ENCODE results near the gene KLF6.

KLF6 gene

DNA sequence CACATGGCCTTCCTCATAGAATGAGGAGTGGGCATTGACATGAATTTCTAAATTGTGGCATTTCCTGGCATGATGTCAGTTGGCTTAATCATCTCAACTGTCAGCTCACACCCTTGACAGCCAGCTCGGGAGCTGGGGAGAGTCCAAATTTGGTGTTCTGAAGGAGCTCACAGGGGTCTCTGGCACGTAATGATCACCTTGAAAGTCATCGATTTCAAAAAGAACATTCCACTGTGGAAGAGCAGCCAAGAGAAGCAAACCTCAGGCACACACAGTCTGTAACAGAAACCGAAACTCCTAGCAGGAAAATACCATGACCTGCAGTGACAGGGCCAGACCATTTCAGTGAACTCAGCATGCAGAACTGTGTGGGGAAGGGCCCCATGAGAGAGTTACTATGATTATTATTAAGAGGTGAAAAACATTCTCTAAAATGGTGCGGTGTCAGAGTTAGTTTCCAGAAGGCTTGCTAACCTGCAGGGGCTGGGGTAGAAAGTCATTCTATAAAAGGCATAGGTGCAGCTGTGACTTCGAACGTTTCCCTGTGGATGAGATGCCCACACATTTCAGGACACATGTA, 26.4 kb upstream of the KLF6 start:
- H3K27ac ChIP-seq (ENCODE audit: low read length) = no peak overlapping the region
- DNase-seq (ENCODE audit: low read depth, low spot score) = no peak
- no peak overlapping the region for H3K4me3 ChIP-seq (ENCODE audit: low read length)
- WGBS (ENCODE audit: insufficient coverage, insufficient read length) = no CpG with 5 or more reads among the region's 7 CpGs
- H3K27me3 ChIP-seq (ENCODE audit: control insufficient read depth, insufficient read depth, low read length) = no peaks in the 10 kb centered on the region
- no peaks in the 10 kb centered on the region for H3K9me3 ChIP-seq (ENCODE audit: control insufficient read depth, insufficient read depth, low read length)
- no peaks in the 10 kb centered on the region for H3K4me1 ChIP-seq (ENCODE audit: control insufficient read depth, insufficient read depth, low read length)
- no peaks in the 10 kb centered on the region for H3K36me3 ChIP-seq (ENCODE audit: control insufficient read depth, insufficient read depth, low read length)

DNA sequence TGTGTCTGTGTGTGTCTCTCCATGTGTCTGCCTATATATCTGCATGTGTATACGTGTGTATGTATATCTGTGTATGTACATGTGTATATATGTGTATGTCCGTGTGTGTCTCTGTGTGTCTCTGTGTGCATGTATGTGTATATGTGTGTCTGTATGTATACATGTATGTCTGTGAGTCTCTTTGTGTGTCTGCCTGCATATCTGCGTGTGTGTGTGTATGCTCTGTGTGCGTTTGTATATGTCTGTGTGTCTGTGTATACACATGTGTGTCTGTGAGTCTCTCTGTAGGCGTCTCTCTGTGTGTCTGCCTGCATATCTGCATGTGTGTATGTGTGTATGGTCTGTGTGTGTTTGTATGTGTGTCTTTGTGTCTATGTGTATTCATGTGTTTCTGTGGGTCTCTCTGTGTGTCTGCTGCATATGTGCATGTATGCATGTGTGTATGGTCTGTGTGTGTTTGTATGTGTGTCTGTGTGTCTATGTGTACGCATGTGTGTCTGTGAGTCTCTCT, 23.7 kb upstream of the KLF6 start:
- H3K27me3 ChIP-seq (ENCODE audit: control insufficient read depth, insufficient read depth, low read length) = no peaks in the 10 kb centered on the region
- no peaks in the 10 kb centered on the region for H3K4me1 ChIP-seq (ENCODE audit: control insufficient read depth, insufficient read depth, low read length)
- no peak overlapping the region for H3K4me3 ChIP-seq (ENCODE audit: low read length)
- H3K9me3 ChIP-seq (ENCODE audit: control insufficient read depth, insufficient read depth, low read length) = no peaks in the 10 kb centered on the region
- WGBS (ENCODE audit: insufficient coverage, insufficient read length) = no CpG with 5 or more reads among the region's 6 CpGs
- no peak overlapping the region for H3K27ac ChIP-seq (ENCODE audit: low read length)
- H3K36me3 ChIP-seq (ENCODE audit: control insufficient read depth, insufficient read depth, low read length) = no peaks in the 10 kb centered on the region
- DNase-seq (ENCODE audit: low read depth, low spot score) = no peak

DNA sequence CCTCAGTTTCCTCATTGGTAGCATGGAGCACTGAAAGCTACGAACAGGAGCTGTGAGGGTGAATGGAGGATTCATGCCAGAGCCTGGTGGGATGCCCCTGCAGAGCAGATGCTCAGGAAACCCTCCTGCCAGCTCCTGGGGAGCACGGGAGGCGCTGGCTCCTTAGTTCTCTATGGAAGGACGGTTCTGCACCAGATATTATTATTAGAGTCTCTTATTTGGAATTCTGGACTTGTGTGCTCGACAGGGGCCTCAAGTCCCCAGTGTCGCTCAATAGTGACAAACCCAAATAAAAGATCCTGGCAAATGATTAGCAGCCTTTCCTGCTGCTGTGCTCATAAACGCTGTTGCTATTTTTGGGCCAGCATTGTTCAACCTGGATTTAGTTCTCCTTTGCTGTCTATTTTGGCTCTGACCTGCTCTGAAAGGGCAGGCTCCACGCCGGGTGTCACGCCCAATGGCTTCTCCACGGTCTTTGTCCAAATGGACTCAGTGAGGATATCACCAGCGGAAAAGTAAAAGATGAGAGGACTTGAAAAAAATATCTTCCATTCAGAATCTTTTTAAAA, 23.0 kb upstream of the KLF6 start:
- no peaks in the 10 kb centered on the region for H3K27me3 ChIP-seq (ENCODE audit: control insufficient read depth, insufficient read depth, low read length)
- no peak overlapping the region for H3K4me3 ChIP-seq (ENCODE audit: low read length)
- DNase-seq (ENCODE audit: low read depth, low spot score) = no peak
- no peak overlapping the region for H3K27ac ChIP-seq (ENCODE audit: low read length)
- H3K4me1 ChIP-seq (ENCODE audit: control insufficient read depth, insufficient read depth, low read length) = no peaks in the 10 kb centered on the region
- no CpG with 5 or more reads among the region's 12 CpGs for WGBS (ENCODE audit: insufficient coverage, insufficient read length)
- H3K36me3 ChIP-seq (ENCODE audit: control insufficient read depth, insufficient read depth, low read length) = no peaks in the 10 kb centered on the region
- no peaks in the 10 kb centered on the region for H3K9me3 ChIP-seq (ENCODE audit: control insufficient read depth, insufficient read depth, low read length)

DNA sequence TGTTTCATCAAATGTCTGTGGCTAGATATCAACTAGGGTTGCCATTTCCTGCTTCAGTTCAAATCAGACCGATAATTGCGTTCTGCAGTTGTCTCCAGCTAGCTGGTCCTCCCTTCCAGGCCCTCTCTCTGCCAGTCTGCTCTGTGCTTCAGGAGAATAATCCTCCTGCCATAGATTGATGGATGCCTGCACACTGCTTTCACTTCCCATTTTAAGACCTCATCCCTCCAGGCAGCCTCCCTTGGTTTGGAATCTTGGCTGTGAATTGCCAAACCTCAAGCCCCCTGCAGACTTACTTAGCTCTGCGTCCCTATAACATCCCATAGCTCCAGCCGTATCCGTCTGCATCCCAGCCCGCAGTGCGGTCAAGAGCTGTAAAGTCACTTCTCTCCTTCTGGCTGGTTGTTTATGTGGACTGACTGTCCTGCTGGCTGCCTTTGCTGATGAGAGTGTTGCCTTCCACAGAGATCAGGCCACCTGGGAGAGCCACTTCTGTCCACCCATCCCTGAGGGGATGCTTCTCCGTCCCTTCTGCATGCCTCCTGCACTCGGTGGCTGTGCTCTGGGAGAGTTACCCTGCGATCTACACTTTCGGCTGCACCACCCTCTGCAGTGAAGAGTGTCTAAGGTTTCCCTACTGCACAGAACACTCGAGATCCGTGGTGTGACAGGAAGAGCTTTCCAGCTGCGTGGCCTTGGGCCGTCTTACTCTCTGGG, 22.4 kb upstream of the KLF6 start:
- Histone ChIP-seq H3K27ac (ENCODE audit: low read length) (no peak overlapping the region), H3K4me3 (ENCODE audit: low read length) (no peak overlapping the region), H3K9me3 (ENCODE audit: control insufficient read depth, insufficient read depth, low read length) (no peaks in the 10 kb centered on the region), H3K4me1 (ENCODE audit: control insufficient read depth, insufficient read depth, low read length) (no peaks in the 10 kb centered on the region), H3K27me3 (ENCODE audit: control insufficient read depth, insufficient read depth, low read length) (no peaks in the 10 kb centered on the region), H3K36me3 (ENCODE audit: control insufficient read depth, insufficient read depth, low read length) (no peaks in the 10 kb centered on the region)
- DNase-seq (ENCODE audit: low read depth, low spot score) = no peak
- WGBS (ENCODE audit: insufficient coverage, insufficient read length) = no CpG with 5 or more reads among the region's 15 CpGs

DNA sequence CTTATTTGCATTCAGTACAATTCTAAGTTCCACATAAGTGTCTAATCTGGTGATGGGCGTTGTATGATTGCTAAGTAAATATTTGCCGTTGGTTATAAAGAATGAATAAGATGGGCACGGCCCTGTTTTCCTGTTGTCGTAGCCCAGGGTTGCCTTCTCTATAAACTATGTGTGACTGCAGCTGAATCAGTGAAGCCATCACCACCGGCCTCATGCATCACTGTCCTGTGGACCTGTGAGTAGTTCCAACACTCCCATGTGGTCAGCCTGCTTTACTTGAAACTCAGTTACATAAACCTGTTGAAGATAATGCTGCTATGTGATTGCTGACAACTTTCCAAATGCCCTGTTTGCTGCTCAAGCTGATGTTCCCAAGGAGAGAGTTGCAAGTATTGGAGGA, 21.6 kb upstream of the KLF6 start:
- no peak for DNase-seq (ENCODE audit: low read depth, low spot score)
- H3K36me3 ChIP-seq (ENCODE audit: control insufficient read depth, insufficient read depth, low read length) = no peaks in the 10 kb centered on the region
- no peaks in the 10 kb centered on the region for H3K9me3 ChIP-seq (ENCODE audit: control insufficient read depth, insufficient read depth, low read length)
- H3K27ac ChIP-seq (ENCODE audit: low read length) = no peak overlapping the region
- WGBS (ENCODE audit: insufficient coverage, insufficient read length) = no CpG with 5 or more reads among the region's 5 CpGs
- no peaks in the 10 kb centered on the region for H3K27me3 ChIP-seq (ENCODE audit: control insufficient read depth, insufficient read depth, low read length)
- H3K4me1 ChIP-seq (ENCODE audit: control insufficient read depth, insufficient read depth, low read length) = no peaks in the 10 kb centered on the region
- H3K4me3 ChIP-seq (ENCODE audit: low read length) = no peak overlapping the region

DNA sequence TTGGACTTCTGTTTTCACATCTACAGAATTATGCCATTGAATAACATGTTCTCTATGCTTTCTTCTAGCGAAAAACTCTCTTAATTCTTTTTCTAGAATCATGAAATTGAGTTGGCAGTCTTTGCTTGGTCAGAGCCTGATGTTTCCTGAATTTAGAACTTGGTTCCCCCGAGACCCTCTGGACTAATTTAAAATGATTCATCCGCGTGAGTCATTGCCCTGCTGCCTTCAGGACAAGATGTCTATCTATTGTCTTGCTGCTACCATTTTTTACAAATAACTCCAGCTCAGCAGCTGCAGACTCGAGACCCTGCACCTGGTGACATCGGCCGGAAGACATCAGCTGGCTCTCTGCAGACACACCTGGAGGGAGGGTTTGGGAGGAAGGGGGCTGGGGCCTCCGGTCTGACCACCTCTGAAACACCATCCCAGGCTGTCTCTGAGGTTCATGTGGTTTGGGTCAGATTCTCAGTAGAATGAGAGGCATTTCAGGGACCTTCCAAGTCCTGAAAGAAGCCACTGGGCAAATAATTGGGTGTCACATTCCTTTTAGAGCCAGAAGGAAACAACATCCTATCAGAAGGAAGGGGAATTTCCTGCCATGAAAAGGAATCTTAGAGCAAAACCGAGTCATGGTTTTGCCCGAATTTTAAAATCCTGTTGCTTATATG, 20.9 kb upstream of the KLF6 start:
- no peak for DNase-seq (ENCODE audit: low read depth, low spot score)
- Histone ChIP-seq H3K4me3 (ENCODE audit: low read length) (no peak overlapping the region), H3K27ac (ENCODE audit: low read length) (no peak overlapping the region), H3K9me3 (ENCODE audit: control insufficient read depth, insufficient read depth, low read length) (no peaks in the 10 kb centered on the region), H3K36me3 (ENCODE audit: control insufficient read depth, insufficient read depth, low read length) (no peaks in the 10 kb centered on the region), H3K27me3 (ENCODE audit: control insufficient read depth, insufficient read depth, low read length) (no peaks in the 10 kb centered on the region), H3K4me1 (ENCODE audit: control insufficient read depth, insufficient read depth, low read length) (no peaks in the 10 kb centered on the region)
- no CpG with 5 or more reads among the region's 10 CpGs for WGBS (ENCODE audit: insufficient coverage, insufficient read length)

DNA sequence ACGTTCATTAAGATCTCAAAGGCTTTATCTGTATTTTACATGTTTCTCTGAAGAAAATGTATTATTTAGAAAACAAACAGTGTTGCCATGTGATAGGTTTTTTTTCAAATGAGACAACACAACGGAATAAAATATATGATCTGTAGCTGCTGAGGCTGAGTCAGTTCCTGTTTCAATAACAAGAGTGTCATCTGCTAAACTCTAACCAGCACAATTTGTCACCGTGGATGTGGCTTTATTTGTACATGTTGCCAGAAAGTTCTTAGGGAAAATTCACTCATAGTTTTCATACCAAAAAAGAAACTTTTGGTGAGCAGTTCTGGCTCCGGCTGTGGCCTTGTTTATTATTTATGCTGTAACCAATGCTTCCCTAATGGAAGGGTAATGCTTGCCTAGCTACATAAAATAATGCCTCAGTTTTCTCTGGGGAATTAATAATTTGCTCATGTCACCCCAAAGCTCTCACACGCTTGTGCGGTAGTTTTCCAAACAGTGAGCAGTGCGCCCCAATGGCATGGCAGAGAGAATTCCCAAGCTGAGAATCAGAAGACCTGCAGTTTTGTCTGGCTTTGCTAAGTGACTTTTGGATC, 20.3 kb upstream of the KLF6 start:
- DNase-seq (ENCODE audit: low read depth, low spot score) = no peak
- H3K9me3 ChIP-seq (ENCODE audit: control insufficient read depth, insufficient read depth, low read length) = no peaks in the 10 kb centered on the region
- H3K27ac ChIP-seq (ENCODE audit: low read length) = no peak overlapping the region
- no peaks in the 10 kb centered on the region for H3K4me1 ChIP-seq (ENCODE audit: control insufficient read depth, insufficient read depth, low read length)
- H3K36me3 ChIP-seq (ENCODE audit: control insufficient read depth, insufficient read depth, low read length) = no peaks in the 10 kb centered on the region
- H3K27me3 ChIP-seq (ENCODE audit: control insufficient read depth, insufficient read depth, low read length) = no peaks in the 10 kb centered on the region
- no CpG with 5 or more reads among the region's 7 CpGs for WGBS (ENCODE audit: insufficient coverage, insufficient read length)
- no peak overlapping the region for H3K4me3 ChIP-seq (ENCODE audit: low read length)

DNA sequence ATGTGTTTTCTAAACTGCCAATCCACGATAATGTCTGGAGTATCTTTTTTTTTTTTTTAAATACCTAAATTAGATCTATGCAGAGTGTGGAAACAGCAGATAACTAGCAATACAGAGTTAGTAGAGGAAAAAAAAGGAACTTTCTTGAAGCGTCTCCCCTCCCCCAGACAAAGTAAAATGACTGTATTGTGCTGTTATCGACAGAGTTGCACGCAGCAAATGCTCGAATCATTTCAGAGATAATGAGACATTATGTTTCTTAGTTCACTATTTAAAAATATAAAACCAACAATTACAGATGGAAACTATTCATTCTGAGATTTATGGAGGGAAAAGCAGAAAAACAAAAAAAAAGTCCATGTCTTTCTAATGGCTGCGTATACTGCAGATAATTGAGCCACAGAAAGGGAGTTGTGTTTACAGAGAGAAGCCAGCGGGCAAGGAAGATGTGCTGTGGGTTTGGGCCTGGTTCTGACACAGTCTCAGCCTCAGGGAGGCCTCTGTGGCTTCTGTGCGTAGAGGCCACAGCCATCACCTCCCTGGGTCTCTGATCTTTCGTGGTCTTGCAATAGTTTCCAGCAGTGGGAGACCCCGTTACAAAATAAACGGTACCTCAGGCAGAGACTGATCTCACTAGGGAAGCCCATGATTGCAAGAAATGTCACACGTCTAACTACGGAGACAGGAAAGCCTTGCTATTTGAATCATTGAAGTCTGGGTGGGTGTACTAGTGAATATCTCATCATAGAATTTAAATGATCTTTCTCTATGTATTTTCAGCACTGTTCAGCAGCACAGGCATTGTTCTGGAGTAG, 19.1 kb upstream of the KLF6 start:
- Histone ChIP-seq H3K4me1 (ENCODE audit: control insufficient read depth, insufficient read depth, low read length) (no peaks in the 10 kb centered on the region), H3K27ac (ENCODE audit: low read length) (no peak overlapping the region), H3K4me3 (ENCODE audit: low read length) (no peak overlapping the region), H3K9me3 (ENCODE audit: control insufficient read depth, insufficient read depth, low read length) (no peaks in the 10 kb centered on the region), H3K27me3 (ENCODE audit: control insufficient read depth, insufficient read depth, low read length) (no peaks in the 10 kb centered on the region), H3K36me3 (ENCODE audit: control insufficient read depth, insufficient read depth, low read length) (no peaks in the 10 kb centered on the region)
- WGBS (ENCODE audit: insufficient coverage, insufficient read length) = no CpG with 5 or more reads among the region's 13 CpGs
- no peak for DNase-seq (ENCODE audit: low read depth, low spot score)

DNA sequence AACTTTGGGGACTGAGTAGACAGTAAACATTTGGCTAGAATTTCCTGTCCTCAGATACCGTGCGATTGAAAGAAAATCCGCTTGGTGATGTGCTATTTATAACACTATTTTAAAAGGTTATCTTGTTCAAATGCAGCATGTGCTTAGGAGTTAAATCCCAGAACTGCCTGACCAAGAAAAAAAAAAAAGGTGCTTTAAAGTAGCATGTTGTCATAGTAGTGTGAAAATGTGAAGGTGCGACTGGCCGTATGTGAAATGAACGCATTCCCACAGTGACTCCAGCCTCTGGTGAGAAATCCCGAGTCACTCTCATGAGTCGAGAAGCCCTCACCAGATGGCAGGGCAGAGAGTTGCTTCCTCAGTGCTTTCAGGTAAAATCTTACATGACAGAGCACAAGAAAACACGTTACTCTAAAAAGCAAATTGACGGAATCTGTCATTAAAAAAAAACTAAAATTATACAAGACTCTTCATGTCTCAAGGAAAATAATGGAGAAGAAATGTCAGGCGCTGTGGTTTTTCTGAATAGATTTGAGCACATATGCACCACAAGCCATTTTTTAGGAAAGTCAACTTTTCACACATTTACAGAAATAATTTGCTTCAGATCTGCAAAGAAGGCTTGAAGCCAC, 18.4 kb upstream of the KLF6 start:
- no peak for DNase-seq (ENCODE audit: low read depth, low spot score)
- no CpG with 5 or more reads among the region's 11 CpGs for WGBS (ENCODE audit: insufficient coverage, insufficient read length)
- H3K36me3 ChIP-seq (ENCODE audit: control insufficient read depth, insufficient read depth, low read length) = no peaks in the 10 kb centered on the region
- no peaks in the 10 kb centered on the region for H3K27me3 ChIP-seq (ENCODE audit: control insufficient read depth, insufficient read depth, low read length)
- H3K27ac ChIP-seq (ENCODE audit: low read length) = no peak overlapping the region
- no peaks in the 10 kb centered on the region for H3K4me1 ChIP-seq (ENCODE audit: control insufficient read depth, insufficient read depth, low read length)
- H3K9me3 ChIP-seq (ENCODE audit: control insufficient read depth, insufficient read depth, low read length) = no peaks in the 10 kb centered on the region
- no peak overlapping the region for H3K4me3 ChIP-seq (ENCODE audit: low read length)

Data from iPS DF 6.9 (cell line).